NCI-H2171 treated with DMSO at 0.1 percent for 48 hours (cell line): ENCODE data around the gene PWWP2B.
"Not testable (repeated sequence)": the region's sequence is repeated elsewhere in the genome, so short reads cannot be mapped to it uniquely, and the experiment has no call there.

ENCODE experiments used
- DNase-seq: peaks from one replicate; lab custom pipeline; 2025; lab: John Stamatoyannopoulos, UW

PWWP2B gene

DNA sequence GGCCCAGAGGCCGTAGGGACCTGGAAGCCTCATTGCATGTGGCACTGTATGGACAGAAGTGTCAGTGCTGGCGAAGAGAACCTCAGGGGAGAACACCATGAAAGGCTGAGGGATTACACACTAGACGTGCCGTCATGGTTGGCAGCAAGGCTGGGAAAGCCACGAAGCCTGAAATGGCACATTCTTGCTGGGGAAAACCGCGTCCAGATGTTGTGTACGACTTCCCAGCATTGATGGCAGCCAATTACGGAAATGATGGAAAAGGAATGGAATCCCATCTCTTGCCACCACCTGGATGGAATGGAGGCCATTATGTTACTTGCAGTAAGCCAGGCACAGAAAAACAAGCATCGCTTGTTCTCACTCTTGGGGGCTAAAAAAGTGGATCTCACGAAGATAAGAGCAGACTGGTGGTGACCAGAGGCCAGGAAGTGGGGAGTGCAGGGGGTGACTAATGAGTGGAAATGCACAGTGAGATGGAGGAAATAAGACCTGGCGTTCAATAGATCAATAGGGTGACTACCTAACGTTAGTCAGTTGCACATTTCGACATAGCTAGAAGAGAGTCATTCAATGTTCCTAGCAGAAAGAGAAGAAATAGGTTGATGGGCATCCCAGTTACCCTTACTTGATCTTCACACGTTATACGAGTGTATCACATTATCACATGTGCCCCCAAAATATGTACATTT, 14.6 kb upstream of the PWWP2B start:
- DNase-seq: no peak

DNA sequence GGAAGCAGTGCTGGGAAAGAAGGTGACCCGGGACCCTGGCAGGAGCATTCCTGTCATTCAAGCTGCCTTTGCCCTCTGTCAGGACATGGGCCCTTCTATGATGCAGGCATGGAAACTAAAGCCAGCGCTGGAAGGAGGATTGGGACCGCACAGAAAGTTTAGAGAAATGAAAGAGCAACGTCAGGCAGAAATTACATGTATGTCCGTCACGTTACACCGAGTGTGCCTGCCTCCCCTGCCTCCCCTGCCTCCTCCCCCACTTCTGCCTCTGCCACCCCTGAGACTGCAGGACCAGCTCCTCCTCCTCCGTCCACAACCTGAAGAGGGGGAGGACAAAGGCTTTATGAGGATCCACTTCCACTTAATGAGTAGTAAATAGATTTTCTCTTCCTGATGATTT, 13.9 kb upstream of the PWWP2B start:
- no peak for DNase-seq

DNA sequence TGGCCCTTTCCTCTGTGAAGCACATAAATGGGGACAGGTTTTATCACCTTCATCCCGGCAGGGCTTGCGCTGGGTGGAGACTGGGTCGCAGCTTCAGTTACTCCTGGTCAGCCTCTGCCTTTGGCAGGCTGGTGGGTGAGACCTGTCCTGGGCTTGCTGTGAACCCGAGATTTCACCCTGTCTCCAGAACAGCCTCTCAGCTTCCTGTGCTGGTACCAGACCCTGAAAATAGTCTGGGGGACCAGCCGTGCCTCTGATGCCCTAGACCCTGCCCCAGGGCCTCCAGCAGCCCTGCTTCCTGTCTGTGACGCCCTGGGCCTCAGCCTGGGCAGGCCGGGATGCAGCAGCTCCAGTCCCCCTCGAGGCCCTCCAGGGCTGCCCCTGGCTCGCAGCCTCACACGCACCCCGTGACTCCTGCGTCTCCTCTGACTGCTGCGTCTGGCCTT, 13.2 kb upstream of the PWWP2B start:
- no peak for DNase-seq

DNA sequence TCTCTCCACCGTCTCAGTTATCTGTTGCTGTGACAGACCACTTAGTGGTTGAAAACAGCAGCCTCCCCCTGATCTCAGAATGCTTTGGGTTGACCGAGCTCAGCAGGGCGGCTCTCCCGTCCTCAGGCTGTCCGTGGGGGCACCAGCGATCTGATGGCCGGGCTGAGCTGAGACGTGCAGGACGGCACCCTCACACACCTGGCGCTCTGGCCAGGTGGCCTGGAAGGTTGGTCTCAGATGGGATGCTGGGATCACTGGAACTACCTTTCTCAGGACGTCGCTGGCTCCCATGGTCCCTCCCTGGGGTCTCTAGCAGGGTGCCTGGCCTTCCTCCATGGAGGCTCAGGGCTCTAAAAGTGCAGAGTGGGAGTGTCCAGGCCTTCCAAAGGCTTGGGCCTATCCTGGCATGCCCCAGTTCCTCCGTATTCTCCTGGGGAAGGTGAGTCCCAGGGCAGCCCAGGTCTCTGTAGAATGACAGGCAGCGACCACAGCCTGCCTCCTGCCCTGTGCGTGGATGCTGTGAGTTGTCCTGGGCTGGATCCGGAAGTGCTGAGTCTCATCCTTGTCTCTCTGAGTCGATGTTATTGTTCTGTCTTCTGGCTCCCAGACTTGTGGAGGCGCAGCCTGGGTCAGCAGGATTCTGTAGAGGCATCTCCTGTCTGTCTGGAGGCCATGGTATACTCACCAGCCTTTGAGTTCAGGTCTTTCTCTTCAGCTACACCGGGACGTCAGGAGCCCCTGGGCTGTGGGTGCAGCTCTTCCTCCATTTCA, 12.2 kb upstream of the PWWP2B start:
- DNase-seq: no peak

DNA sequence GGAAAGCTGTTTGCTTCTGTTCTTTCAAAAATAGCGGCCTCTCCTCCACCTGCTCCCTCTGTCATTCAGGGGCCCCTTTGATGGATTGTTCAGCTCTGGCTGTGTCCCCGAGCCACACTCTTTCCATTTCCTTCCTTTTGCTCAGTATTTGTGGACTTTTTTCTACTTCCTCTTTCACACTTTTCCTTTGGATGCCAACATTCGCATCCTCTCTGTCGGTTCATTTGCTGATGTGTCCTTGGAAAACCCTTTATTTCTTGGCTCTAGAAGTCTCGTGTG, 11.7 kb upstream of the PWWP2B start:
- DNase-seq: no peak

DNA sequence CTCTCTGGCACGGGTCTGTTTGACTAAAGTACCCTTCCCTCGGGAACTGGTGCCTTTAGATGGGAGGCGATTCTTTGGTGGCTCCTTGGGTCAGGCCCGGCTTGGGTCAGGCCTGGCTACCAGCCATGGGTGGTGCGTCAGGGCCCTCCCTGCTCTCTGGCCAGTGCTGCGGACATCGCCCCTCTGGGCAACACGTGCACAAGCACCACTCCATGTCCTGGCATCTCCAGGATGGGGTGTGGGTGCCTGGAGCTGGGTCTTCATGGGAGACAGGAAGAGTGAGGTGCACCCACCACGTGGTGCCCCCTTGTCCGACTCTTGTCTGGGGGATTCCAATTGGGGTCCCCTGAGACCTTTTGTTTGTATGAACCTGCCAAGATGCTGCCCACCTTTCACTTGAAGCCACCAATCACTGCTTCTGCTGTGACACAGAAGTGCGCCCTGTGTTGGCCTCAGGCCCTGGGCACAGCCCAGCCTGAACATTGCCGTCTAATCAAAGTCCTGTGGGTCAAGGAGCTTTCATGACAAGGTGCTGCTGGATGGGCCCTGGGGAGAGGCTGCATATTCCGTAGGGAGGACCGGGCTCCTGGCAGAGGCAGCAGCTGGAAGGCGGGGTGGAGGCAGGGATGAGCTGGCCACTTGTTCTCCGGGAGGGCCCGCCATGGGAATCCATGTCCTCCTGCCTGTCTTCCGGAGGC, 11.1 kb upstream of the PWWP2B start:
- no peak for DNase-seq

DNA sequence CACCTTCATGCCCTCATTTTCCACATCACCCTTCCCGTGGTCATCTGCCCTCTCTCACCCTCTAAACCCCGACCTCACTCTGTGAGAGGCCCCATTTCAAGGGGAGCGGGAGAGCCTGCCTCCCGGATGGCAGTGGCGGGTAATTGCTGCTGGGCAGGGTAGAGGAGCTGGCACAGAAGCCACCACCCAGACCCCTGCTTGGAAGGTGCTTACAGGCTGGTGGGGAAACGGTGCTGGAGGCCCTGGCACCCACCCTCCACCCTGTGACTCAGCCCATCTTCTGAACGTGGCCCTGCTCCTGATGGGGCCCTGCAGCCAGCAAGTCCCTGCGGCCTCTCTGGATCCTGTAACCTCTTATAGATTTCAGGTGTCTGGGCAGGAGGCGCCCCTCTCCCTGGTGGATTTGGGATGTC, 10.6 kb upstream of the PWWP2B start:
- DNase-seq: no peak

DNA sequence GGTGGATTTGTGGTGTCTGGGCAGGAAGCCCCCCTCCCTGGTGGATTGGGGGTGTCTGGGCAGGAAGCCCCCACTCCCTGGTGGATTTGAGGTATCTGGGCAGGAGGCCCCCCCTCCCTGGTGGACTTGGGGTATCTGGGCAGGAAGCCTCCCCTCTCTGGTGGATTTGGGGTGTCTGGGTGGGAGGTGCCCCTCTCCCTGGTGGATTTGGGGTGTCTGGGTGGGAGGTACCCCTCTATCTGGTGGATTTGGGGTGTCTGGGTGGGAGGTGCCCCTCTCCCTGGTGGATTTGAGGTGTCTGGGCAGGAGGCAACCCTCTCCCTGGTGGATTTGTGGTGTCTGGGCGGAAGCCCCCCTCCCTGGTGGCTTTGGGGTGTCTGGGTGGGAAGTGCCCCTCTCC, 10.1 kb upstream of the PWWP2B start:
- DNase-seq: not testable (repeated sequence)

DNA sequence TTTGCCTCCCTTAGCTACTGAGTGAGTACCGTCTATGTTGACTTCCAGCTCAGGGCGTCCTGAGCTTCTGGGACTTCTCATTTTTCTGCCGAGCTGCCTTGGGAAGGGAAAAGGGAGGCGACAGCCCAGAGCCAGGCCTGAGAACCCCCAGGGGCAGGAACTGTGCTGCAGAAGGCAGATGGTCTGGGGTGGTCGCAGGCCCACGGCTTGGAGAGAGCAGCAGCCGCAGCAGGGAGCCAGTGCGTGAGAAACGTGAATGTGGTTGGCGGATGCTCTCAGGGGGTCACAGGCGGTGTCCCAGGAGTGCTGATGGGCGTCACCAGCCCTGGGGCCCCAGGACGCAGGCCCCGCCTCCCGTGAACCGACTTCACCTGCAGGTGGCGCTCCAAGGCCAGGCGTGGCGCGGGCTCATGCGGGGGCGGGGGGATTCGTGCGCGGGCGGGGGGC, 9.2 kb upstream of the PWWP2B start:
- peak; percentile 73 for DNase-seq

DNA sequence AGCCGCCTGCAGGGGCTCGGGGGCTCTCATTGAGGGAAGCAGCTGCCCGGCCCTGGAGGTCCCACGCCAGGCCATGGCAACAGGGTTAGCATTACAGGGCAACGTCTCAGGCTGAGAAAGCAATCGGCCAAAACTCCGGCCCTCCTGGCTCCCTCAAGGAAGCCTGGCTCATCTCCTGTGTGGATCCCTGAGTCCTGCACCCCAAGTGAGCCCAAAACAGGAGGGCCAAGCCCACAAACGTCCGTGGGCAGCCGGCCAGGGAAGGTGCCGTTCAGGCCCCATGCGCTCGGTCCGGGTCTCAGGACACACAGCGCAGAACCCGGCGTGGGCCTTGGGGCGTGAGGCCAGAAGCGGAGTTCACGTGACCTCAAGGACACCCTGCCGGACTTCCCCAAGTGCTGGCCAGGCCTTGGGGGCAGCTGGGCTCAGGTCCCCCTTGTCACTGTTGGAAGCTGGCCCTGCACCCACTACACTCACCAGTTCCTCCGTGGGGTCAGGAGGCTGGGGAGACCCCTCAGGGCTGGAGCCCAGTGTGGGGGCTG, 8.0 kb upstream of the PWWP2B start:
- DNase-seq: no peak

DNA sequence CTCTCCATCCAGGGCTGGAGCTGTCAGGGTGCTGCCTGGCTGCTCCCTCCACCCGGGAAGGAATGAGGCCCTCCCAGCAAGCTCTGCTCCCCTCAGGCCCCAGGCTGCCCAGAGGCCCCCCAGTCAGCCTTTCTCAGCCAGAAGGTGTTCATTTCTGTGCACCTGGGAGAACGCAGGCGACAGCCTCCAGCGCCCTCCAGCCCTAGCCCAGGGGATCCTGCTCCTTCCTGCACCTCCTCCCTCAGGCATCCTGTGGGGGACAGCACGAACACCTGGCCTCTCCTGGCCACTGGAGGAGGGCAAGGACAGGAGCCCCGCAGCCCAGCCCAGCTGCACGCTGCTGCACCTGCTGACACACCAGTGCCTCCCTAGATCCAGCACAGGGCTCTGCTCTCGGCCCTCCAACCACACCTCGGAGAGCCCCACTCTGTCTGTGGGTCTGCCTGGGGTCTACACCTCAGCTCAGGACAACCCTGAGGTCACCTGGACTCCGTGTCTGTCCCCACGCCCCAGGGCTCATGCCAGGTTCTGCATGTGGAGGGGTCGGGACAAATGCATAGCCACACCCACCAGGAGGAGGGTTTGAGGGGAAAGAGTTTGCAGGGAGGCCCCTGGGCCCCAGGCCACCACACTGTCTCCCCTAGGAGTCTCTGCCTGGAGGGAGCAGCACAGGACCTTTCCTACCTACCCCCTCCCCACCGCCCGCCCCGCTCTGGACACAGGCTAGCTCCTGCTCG, 7.4 kb upstream of the PWWP2B start:
- DNase-seq: no peak

DNA sequence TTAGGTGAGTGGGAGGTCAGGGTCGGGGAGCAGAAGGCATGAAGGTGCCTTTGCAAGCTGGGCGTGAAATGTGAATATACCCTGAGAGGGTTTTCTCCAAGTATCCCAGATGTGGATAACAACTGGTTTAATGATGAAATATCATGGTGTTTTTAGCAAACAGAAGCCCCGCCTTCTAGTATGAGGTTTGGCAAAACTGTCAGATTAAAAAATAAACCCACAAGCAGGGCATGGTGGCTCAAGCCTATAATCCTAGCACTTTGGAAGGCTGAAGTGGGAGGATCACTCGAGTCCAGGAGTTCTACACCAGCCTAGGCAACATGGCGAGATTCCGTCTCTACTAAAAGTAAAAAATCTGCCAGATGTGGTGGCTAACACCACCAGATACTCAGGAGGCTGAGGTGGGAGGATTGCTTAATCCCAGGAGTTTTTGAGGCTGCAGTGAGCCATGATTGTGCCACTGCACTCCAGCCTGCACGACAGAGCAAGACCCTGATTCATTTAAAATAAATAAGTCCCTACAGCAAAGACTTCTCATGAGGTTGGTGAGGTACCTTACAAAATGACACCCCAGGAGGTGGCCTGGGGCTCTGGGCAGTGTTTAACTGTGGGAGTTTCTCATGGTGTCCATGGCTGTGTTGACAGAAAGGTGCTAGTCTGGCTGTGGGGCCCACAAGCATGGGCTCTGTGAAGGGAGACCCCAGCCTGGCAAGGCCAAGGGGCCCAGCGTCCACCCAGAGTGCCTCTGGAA, 6.7 kb upstream of the PWWP2B start:
- no peak for DNase-seq

DNA sequence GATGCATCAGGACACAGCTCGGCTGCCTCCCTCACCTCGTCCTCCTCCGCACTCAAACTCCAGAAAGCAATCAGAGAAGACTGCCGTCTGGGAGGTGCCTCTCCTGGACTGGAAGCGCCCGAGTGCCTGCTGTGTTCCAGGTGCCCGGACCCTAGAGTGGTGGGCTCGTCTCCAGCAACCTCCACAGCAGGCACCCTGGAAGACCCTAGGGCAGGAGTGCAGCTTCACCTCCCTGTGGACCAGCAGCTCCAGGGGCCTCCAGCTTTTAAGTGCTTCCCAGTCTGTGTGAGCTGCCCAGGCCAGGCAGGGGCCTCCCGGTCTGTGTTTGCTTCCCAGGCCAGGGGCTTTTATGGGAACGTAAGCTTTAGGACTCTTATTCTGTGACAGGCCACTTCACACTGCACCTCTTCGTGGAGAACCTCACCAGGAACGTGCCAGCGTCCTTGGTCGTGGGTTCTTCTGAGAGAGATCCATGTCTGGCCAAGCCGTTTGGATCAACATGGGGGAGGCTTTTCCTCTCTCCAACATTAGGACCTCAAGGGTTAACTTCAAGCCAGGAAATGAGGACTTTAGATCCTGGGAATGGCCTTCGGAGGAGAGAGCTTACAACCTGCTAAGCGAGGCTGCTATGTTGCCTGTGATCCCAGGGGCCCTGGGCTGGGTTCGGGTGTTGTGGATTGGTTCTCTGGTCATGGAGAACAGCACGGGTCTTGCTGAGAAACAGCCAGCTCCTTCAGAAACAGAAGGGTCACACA, 5.9 kb upstream of the PWWP2B start:
- no peak for DNase-seq

DNA sequence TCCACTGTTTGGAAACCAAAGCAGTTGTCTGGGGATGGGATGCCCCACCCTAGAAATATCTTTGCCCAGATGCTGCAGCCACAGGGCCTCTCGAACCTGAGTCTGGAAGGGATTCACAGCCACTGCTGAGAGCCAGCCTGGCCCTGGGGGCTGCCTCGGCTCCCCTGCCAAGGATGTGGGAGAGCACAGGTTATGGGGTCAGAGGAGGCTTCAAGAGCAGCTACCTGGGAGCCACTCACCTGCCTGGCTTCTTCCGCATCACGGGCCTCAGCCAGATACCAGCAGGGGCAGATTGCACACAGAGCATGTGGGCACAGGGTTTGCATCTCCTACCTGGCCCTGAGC, 5.4 kb upstream of the PWWP2B start:
- no peak for DNase-seq

DNA sequence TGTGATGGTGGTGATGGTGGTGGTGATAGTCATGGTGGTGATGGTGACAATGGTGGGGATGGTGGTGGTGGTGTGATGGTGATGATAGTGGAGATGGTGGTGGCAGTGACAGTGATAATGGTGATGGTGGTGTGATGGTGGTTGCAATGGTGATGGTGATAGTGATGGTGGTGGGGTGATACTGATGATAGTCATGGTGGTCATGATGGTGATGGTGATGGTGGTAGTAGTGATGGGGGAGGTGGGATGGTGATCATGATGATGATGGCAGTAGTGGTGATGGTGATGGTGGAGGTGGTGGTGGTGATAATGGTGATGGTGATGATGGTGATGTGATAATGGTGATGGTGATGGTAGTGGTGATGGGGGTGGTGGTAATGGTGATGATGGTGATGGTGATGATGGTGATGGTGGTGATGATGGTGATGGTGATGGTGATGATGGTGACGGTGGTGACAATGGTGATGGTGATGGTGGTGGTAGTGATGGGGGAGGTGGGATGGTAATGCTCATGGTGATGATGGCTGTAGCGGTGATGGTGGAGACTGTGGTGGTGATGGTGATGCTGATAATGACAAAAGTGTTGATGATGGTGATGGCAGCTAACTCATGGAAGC, 4.7 kb upstream of the PWWP2B start:
- no peak for DNase-seq

DNA sequence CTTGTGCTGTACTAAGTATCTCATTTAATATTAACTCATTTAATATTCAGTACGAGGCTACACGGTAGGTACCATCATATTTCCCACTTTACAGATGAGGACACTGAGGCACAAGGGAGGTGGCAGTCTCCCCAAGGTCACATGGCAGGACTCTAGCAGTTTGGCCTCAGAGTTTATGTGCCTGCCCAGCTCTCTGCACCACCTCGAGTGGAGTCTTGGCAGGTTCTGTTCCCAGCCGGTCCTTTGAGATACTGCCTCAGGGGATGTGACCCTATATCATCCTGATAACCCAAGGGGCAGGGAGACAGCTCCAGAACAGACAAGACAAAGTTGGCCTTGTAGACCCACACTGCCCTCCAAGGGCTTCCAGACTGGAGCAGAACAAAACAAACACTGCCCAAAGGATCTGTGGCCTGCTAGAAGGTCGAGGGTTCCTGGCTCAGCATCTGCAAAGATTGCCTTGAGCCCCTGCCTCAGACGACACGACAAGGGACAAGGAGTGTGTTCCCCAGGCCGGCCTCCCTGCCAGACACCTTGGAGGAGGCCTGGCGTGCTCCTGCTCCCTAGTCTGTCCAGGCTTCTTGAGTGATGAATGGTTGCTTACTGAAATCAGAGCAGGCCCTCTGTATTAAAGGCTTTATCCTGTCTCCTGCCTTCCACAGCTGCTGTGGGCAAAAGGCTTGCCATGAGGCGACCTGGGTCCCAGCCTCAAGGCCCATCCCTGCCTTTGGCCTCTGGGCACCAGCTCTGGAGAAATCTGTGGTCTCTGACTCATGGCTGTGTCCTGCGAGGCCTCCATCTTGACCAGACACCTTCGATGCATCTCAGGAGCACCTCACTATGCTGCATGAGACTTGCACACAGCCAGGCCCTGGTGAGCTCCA, 3.9 kb upstream of the PWWP2B start:
- DNase-seq: no peak

DNA sequence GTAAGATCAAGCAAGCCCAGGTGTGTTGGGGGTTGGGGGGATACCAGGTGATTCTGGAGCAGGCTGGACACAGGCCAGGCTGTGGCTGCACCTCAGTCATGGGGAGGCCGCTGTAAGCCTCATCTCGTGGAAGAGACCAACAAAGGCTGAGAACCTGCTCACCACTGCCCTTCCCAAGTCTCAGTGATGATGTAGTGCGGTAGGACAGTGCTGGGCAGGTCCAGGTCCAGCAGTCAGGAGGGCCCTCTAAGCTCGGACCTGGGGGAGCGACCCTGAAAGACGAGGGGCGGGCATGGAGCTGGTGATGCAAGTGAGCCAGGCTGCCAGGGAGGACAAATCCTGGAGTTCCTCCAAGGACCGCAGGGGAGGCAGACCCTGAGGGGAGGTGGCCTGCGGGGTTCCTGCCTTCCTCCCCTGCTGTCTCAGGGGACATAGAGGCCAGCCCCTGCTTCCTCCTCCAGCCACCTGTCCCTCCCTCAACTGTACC, 3.3 kb upstream of the PWWP2B start:
- DNase-seq: no peak

DNA sequence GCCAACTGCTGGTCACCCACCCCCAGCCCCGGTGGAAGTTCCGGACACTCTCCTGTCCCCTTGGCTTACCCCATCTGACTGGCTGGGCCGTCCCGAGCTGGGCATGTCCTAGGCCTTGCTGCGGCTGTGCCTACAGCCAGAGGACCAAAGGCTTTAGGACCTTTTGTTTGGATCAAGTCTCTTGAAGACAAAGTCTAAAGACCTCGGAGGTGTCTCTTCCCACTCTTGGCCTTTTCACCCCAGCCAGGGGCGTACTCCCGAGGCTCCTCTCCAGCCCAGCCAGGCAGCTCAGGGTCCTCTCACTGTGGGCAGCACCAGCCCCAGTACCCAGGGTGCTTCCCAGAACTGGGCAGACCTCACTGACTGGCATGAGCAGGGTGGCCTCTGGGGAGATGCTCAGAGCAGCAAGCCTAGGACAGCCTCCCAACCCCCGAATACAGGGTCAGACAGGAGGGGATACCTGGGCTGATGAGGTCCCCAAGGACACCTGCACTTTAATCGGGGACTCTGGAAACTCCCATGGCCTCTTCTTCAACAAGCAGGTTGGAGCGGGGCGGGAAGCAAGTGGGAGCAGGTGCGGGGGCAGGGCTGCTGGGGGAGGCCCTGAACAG, 2.7 kb upstream of the PWWP2B start:
- DNase-seq: peak; percentile 1
